Stimulated activated CD4-positive, alpha-beta T cell treated with anti-CD3 and anti-CD28 coated beads, TNF-alpha, amount 100 ng/mL, for 48 hours (primary cell): ENCODE results near the gene PRKN.
"Not testable (repeated sequence)": the region's sequence is repeated elsewhere in the genome, so short reads cannot be mapped to it uniquely, and the experiment has no call there.

ENCODE experiments used
- DNase-seq, 3 donors: peaks; one replicate each; pipeline ENCODE4 v3.0.0-alpha.2; 2020; ENCODE audit warnings: low read depth in 3 of 3

PRKN gene

GRCh38 chr6:161915456-161915964 lies 812.1 kb downstream of the PRKN start:
- DNase-seq = no peak

DNA sequence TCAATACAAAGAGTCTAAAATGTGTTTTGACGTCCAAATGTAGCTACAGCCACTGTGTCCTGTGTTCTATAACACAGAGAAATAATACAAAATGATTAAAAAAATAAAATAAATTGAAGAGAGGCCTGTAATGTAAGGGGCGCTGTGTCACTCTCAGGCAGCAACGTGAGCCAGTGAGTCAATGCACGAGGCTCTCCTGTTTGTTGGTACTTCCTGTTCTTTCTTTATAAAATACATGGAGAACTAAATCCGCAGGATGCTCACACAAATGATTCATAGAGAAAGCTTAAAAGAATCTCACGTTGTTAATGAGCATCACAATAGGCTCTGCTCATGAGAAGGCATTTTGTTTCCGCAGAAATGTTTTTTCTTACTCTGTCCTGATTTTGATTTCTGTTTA lies 818.7 kb downstream of the PRKN start:
- DNase-seq = no peak

GRCh38 chr6:161906571-161906970 lies 821.0 kb downstream of the PRKN start:
- DNase-seq = no peak

- DNase-seq = no peak
These were observed 823.9 kb downstream of the PRKN start for GRCh38 chr6:161903584-161904212.

DNA sequence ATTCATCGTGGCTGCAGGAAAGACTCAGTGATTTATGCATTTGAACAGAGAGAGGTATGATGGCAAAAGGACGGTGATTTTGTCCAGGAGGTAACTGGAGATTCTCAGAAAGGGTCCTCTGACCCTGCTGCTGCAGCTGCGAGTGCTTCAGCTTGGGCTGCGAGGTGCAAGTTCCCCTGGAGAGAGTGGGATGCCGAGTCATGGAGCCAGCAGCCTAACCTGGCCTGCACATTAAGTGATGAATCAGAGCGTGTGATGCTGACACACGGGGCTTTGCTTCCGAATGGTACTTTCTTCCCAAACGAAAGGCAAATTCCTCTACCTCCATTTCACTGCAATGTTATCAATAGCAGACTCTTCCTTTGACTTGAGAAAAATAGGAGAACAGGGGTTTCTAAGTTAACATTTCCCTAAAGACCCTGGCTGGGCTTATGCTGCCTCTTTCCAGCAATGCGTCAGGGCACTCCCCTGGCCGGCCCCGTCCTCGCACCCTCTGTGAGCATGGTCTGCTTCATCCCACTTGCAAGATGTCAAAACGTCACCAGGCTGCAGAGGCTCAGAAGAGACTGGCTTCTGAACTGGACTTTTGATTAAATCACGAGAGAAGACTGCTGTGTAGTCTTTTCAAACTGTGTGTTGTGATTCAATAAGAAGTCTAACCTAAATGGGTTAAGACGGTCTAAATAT lies 825.7 kb downstream of the PRKN start:
- no peak for DNase-seq

DNA sequence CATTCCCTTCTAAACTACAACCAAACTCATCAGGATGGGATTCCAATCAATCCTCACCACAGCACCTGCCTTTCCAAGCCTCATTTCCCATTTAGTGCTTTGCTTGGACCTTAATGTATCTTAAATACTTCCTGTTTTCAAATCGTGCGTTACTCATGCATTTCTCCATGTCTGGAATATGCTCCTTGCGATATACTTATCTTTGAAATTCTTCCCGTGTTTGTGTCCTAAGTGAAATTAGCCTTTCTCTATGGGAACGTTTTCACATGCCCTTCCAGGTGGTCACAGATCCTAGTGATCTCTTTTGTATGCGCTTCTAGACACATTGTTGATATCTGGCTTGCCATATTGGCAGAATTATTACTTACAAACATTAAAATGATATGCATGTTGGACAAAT lies 833.1 kb downstream of the PRKN start:
- DNase-seq = no peak

GRCh38 chr6:161891542-161891941 lies 836.0 kb downstream of the PRKN start:
- no peak for DNase-seq

DNA sequence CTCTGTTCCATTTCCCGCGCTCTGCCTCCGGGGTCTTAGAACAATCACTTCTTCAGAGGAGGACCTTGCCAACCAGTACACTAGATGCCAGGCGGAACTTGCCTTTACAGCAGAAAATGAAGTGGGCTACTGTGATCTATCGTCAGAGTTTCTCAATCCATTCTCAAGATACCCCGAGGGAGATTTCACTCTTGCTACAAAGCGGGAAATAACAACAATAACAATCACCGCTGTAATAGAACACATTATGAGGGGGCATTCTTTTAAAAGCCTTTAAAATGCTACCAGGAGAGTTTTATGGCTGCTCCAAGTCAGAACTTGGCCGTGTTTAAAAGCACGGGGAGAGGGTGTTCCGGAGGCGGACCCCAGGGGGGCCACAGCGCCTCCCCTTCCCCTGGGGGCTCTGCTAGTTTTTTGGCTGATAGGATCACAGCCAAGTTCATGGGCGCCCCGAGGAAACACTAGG lies 836.7 kb downstream of the PRKN start:
- DNase-seq = no peak

DNA sequence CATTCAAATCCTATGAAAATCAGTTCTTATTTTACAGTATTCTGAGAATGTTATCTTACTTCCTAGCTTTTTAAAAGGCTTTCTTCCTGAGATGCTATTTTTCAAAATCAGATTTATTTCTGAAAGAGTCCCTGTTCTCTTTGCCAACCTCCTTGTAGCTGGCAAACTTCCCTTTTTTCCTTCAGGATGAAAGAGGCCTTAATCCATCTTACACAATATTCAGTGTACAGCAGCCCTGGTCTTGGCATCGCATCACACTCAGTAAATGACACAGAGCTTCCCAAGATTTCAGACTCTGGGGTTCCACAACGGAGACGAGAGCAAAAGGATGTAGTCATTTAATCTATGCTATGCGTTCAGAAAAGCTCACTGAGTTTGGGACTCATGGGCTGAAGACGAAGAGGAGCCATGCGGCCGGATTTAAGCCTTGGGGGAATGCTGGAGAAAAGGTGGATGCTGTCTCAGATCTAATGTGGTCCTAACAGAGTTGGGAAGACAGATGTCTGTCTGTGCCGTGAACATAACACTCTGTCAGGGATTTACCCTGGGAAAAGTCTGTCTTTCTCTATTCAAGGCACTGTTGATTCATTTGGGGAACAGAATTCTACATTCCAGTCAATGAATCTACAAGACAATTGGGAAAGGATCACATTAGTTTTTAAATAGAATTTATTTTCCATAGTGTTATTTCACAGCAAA lies 837.3 kb downstream of the PRKN start:
- DNase-seq = no peak

- no peak for DNase-seq
These were observed 838.2 kb downstream of the PRKN start for GRCh38 chr6:161889324-161889723.

- not testable (repeated sequence) for DNase-seq
These were observed 841.0 kb downstream of the PRKN start for GRCh38 chr6:161886545-161886944.

GRCh38 chr6:161884782-161885181 lies 842.8 kb downstream of the PRKN start:
- no peak for DNase-seq

- DNase-seq = no peak
These were observed 845.3 kb downstream of the PRKN start for GRCh38 chr6:161882196-161882765.

- DNase-seq = no peak
These were observed 847.5 kb downstream of the PRKN start for GRCh38 chr6:161880056-161880455.

DNA sequence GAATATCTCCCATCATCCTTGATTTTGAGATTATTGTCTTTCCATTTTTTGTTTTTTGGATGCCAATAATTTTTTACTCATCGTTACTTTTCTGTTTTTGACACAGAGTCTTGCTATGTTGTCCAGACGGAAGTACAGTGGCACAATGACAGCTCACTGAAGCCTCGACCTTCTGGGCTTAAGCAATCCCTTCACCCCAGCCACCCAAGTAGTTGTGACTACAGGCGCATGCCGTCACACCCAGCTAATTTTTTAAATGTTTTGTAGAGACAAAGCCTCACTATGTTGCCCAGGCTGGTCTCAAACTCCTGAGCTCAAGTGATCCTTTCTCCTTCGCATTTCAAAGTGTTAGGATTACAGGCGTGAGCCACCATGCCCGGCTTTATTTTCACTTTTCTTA lies 851.3 kb downstream of the PRKN start:
- DNase-seq = no peak

GRCh38 chr6:161870236-161870901 lies 857.2 kb downstream of the PRKN start:
- DNase-seq = no peak

- no peak for DNase-seq
These were observed 858.1 kb downstream of the PRKN start for GRCh38 chr6:161869491-161869890.

DNA sequence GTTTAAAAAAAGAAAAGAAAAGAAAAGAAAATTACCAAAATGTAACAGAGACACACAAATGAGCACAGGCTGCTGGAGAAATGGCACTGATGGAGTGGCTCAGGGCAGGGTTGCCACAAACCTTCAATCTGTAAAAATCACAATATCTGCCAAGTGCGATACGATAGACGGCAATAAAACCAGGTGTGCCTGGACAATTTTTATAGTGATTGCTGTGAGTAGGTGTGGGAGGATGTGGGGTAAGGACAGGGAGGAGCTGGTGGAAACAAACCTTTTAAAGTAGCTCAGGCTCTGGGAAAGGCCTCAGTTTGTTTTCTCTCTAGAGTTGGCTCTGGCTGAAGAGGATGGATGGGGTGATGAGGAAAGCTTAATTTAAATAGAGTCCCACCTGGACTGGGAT lies 861.0 kb downstream of the PRKN start:
- no peak for DNase-seq

DNA sequence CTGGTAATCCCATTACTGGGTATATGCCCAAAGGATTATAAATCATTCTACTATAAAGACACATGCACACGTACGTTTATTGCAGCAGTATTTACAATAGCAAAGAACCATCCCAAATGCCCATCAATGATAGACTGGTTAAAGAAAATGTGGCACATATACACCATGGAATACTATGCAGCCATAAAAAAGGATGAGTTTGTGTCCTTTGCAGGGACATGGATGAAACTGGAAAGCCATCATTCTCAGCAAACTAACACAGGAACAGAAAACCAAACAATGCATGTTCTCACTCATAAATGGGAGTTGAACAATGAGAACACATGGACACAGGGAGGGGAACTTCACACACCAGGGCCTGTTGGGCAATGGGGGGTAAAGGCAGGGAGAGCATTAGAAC lies 866.5 kb downstream of the PRKN start:
- DNase-seq = not testable (repeated sequence)

DNA sequence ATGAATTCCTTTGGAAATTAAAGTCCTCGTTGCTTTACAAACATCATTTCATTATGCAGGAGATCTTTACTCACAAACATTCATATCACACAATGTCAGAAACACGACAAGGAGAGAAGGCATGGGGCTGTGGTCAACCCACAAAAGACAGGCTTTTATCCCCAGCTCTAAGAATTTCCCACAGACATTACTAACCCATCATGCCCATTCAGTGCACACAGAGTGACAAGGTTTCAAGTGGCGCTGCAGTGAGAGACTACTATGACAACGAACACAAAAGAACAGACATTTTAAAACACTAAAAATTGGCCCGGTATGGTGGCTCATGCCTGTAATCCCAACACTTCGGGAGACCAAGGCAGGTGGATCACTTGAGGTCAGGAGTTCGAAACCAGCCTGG lies 873.9 kb downstream of the PRKN start:
- no peak for DNase-seq

DNA sequence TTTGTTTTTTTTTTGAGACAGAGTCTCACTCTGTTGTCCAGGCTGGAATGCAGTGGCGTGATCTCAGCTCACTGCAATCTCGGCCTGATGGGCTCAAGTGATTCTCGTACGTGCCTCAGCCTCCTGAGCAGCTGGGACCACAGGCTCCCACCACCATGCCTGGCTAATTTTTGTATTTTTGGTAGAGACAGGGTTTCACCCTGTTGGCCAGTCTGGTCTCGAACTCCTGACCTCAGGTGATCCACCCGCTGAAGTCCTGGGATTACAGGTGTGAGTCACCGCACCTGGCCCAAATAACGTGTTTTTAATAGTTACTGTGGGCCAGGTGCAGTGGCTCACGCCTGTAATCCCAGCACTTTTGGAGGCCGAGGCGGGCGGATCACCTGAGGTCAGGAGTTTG lies 876.1 kb downstream of the PRKN start:
- not testable (repeated sequence) for DNase-seq

GRCh38 chr6:161850562-161850961 lies 877.0 kb downstream of the PRKN start:
- no peak for DNase-seq
